ENCODE data around the gene HMCN2.

GRCh38 chr9:130467316-130467715 lies 201.8 kb downstream of the HMCN2 start:
- no peak for TF ChIP-seq CTCF (IDR thresholded peaks at IDR 0.05)
- no peak for TF ChIP-seq POLR2A (IDR thresholded peaks at IDR 0.05)

All from right lobe of liver (tissue), 4 donors.